WI38 (cell line): ENCODE data around the gene MYCBPAP.

Source experiments
- H3K4me3 ChIP-seq: 2 replicates; pipeline ENCODE4 v1.5.1; 2011; ENCODE audit warnings: low read depth, mild to moderate bottlenecking, control low read depth, low read length
- TF ChIP-seq, protein P1 (sequence below): IDR thresholded peaks from 2 replicates; pipeline ENCODE4 v1.5.1; 2012; ENCODE audit warnings: low read depth, mild to moderate bottlenecking, control low read depth, low read length

MYCBPAP gene

GRCh38 chr17:50462446-50462845, 45.8 kb upstream of the MYCBPAP start:
- TF ChIP-seq, protein P1, sequence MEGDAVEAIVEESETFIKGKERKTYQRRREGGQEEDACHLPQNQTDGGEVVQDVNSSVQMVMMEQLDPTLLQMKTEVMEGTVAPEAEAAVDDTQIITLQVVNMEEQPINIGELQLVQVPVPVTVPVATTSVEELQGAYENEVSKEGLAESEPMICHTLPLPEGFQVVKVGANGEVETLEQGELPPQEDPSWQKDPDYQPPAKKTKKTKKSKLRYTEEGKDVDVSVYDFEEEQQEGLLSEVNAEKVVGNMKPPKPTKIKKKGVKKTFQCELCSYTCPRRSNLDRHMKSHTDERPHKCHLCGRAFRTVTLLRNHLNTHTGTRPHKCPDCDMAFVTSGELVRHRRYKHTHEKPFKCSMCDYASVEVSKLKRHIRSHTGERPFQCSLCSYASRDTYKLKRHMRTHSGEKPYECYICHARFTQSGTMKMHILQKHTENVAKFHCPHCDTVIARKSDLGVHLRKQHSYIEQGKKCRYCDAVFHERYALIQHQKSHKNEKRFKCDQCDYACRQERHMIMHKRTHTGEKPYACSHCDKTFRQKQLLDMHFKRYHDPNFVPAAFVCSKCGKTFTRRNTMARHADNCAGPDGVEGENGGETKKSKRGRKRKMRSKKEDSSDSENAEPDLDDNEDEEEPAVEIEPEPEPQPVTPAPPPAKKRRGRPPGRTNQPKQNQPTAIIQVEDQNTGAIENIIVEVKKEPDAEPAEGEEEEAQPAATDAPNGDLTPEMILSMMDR = no peak
- no peak overlapping the region for H3K4me3 ChIP-seq

GRCh38 chr17:50464121-50464520, 44.1 kb upstream of the MYCBPAP start:
- TF ChIP-seq, protein P1 = no peak

DNA sequence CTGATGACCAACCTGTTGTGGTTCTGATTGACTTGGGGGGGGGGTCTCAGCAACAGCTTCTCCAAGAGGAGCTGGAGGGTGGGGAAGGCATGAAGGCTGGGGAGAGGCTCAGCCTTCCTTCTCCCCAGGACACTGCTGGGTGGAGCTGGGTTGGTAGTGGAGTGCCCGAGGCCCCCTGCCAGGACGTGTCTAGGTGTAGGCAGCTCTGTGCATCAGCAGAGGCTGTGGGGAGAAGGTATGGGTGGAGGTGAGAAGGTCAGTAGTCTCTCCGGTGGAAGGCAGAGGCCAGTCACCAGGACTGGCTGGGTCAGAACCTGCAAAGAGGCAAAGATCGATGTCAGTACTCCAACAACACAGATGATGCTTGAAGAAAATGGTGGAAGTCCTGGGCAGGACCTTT, 43.5 kb upstream of the MYCBPAP start:
- TF ChIP-seq, protein P1 = no peak

More at GRCh38 chr17:50464121-50464520, 44.1 kb upstream of the MYCBPAP start:
- H3K4me3 ChIP-seq = no peak overlapping the region

DNA sequence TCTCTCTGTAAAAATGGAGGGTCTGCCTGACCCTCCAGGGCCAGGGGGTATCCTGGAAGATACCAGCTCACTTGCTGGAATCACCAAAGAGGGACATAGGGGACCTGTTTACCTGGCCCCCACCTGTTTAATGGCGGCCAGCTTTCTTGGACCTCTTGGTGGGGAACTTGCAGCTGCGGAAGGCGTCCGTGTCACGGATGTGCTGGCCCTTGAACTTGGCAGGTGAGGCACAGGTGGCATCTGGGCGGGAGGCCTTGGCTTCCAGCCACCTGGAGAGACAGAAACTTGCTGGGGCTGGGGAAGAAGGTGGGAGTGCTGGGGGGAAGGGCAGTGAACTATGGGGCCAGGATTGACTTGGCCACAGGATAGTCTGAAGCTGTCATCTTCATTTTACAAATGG, 43.1 kb upstream of the MYCBPAP start:
- TF ChIP-seq, protein P1 = no peak
- H3K4me3 ChIP-seq = no peak overlapping the region

More for the DNA sequence above, 43.5 kb upstream of the MYCBPAP start:
- no peak overlapping the region for H3K4me3 ChIP-seq

DNA sequence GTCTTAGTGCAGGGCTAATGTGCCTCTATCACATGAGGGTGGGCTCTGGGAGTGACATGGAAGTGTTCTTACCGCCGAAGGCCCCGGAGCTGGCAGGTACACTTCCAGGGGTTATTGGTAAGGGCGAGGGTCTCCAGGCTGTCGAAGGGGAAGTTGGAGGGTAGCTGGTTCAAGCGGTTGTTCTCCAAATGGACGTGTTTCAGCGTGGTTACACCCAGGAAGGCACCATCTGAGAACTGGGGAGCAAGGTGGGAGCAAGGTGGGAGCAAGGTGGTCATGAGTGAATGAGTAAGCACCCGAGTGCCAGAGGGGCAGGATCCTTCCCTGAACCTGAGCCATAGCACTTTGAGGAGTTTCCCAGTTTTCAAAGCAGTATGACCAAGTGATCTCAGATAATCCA, 42.6 kb upstream of the MYCBPAP start:
- TF ChIP-seq, protein P1 = no peak
- no peak overlapping the region for H3K4me3 ChIP-seq

DNA sequence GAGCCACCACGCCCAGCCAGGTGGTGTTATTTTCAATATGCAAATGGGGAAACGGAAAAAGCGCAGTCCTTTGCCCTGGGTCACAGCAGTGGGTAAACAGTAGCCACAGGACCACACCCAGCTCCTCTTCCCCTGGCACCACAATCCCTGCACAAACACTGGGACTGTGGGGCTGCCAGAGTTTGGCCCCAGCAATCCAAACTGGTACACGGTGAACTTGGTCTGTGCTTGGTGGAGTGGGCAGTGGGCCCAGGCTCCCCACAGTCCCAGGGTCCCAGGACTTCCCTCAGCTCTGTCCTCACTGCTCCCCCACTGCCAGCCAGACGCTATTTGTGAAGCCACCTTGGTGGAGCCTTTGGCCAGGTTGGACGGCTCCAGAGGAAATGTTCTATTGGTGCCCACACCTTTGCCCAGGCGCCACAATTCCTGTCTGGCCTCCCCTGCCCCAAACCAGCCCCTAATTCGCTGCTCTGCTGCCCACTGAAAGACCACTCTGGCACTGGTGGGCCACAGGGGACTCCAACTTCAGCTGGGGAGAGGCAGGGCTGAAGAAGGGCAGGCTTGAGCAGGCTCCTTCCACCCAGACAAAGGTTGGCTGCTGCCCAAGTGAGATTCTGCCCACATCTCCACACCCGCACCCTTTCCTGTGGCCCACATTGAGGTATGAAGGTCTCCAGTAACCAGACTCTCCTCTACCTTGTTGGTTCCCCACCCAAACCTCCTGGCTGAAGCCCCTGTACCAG, 41.7 kb upstream of the MYCBPAP start:
- no peak overlapping the region for H3K4me3 ChIP-seq
- TF ChIP-seq, protein P1 = no peak

- H3K4me3 ChIP-seq = no peak overlapping the region
- TF ChIP-seq, protein P1 = no peak
These were observed 41.0 kb upstream of the MYCBPAP start for GRCh38 chr17:50467114-50467854.
